GM23248 (cell line): ENCODE data around the gene PARD3B. TPM values are rescaled to one million over a fixed set of nuclear protein-coding genes. Genes with fewer than 3 reads are reported as not detected.

ENCODE experiments used
- DNase-seq: peaks from one replicate; pipeline ENCODE4 v3.0.0-alpha.2; 2015
- H2AFZ ChIP-seq: fragments of 200-600 bp; sonication (generic); 2 replicates; pipeline ENCODE4 v1.6.1; 2016; ENCODE audit warnings: antibody characterized with exemption
- H3F3A ChIP-seq: fragments of 200-600 bp; sonication (generic); 2 replicates; pipeline ENCODE4 v1.6.1; 2016; ENCODE audit warnings: mild to moderate bottlenecking, antibody characterized with exemption, mixed run types; ENCODE audit not compliant: insufficient read depth
- H3K27ac ChIP-seq: fragments of 200-600 bp; sonication (generic); 2 replicates; pipeline ENCODE4 v1.5.1; 2016; ENCODE audit warnings: mild to moderate bottlenecking
- H3K27me3 ChIP-seq: fragments of 200-600 bp; sonication (generic); replicated peaks from 2 replicates; pipeline ENCODE4 v1.6.1; 2016; ENCODE audit warnings: mild to moderate bottlenecking; ENCODE audit not compliant: insufficient read depth
- H3K36me3 ChIP-seq: fragments of 200-600 bp; sonication (generic); 2 replicates; pipeline ENCODE4 v1.6.1; 2016; ENCODE audit warnings: low read depth, mild to moderate bottlenecking
- H3K4me1 ChIP-seq: fragments of 200-600 bp; sonication (generic); 2 replicates; pipeline ENCODE4 v1.6.1; 2016; ENCODE audit warnings: mild to moderate bottlenecking; ENCODE audit not compliant: insufficient read depth
- H3K4me2 ChIP-seq: fragments of 200-600 bp; sonication (generic); one replicate; pipeline ENCODE4 v1.6.1; 2016; ENCODE audit warnings: mild to moderate bottlenecking; ENCODE audit not compliant: unreplicated experiment
- H3K4me3 ChIP-seq: fragments of 200-600 bp; sonication (generic); 2 replicates; pipeline ENCODE4 v1.5.1; 2016; ENCODE audit warnings: mild to moderate bottlenecking
- H3K79me2 ChIP-seq: fragments of 200-600 bp; sonication (generic); 2 replicates; pipeline ENCODE4 v1.6.1; 2016; ENCODE audit warnings: mild to moderate bottlenecking; ENCODE audit not compliant: insufficient read depth
- H3K9ac ChIP-seq: fragments of 200-600 bp; sonication (generic); 2 replicates; pipeline ENCODE4 v1.6.1; 2016; ENCODE audit warnings: mild to moderate bottlenecking
- H3K9me2 ChIP-seq: fragments of 200-600 bp; sonication (generic); 2 replicates; pipeline ENCODE4 v1.6.1; 2016; ENCODE audit warnings: mixed run types, mild to moderate bottlenecking, moderate library complexity; ENCODE audit not compliant: insufficient read depth
- H3K9me3 ChIP-seq: fragments of 200-600 bp; sonication (generic); one replicate; pipeline ENCODE4 v1.6.1; 2017; ENCODE audit warnings: low read depth
- H4K20me1 ChIP-seq: fragments of 200-600 bp; sonication (generic); 2 replicates; pipeline ENCODE4 v1.6.0; 2016; ENCODE audit not compliant: insufficient read depth
- EZH2 ChIP-seq: fragments of 200-600 bp; sonication (generic); IDR thresholded peaks from 2 replicates; pipeline ENCODE4 v1.6.1; 2018; ENCODE audit warnings: antibody characterized with exemption, mild to moderate bottlenecking; ENCODE audit not compliant: insufficient read depth, poor library complexity, severe bottlenecking
- EZH2phosphoT487 ChIP-seq: fragments of 200-600 bp; sonication (generic); IDR thresholded peaks from 2 replicates; pipeline ENCODE4 v1.6.1; 2018; ENCODE audit warnings: antibody characterized with exemption, moderate library complexity, mild to moderate bottlenecking, low read depth; ENCODE audit not compliant: insufficient read depth
- WGBS, 2 experiments: methylation state at CpG; one replicate each; pipeline ENCODE4 v1.1.6; 2015 to 2017; ENCODE audit warnings: low lambda C conversion rate in 2 of 2, low coverage in 1 of 2; ENCODE audit errors: missing lambda C conversion rate in 2 of 2; 5-methylcytosine and 5-hydroxymethylcytosine counted together
- in situ Hi-C: fragments of 300-500 bp; cut with MboI; formaldehyde crosslinking; loops from 2 replicates; pipeline ENCODE4 v1.15.0; 2020
- polyA plus RNA-seq: library from polyadenylated mRNA; unstranded; fragments of >200 nt; fragmentation: Nextera tagmentation; extraction: Ambion mirVana; gene quantifications from 2 replicates; pipeline ENCODE4 v1.2.1, GENCODE V29; 2016
- total RNA-seq: library from RNA; depleted of rRNA; stranded (reverse); fragments of >200 nt; shearing (Covaris generic); gene quantifications from 2 replicates; pipeline ENCODE4 v1.2.3, GENCODE V29; 2014

The PARD3B gene
- total and polyA plus RNA-seq, 2 experiments from 2014 or later, result 2.5 to 6.9 TPM

DNA sequence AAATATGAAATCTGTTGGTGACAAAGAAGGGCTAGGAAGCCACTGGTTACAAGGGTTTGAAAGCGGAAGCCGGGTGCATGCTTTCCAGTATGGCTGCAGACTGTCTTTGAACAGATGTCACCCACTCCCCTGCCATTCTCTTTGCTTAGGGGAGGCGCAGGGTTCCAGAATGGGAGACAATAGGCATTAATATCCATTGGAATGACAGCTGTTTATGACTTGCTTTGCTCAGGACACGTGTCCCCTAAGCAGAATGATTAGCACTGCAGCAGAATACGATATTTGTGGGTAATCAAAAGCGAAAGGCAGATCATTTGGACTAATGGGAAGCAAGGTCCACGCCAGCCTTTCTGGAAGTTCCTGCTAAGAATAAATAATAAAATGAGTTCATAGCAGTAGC is 1111.2 kb downstream of the PARD3B start:
- Histone ChIP-seq H3K4me2 (peak overlapping the region; percentile 22), H3K9me2 (no peaks in the 10 kb centered on the region), H3K79me2 (no peaks in the 10 kb centered on the region), H3F3A (peaks cover 51% of the 10 kb centered on the region), H3K9ac (no peak overlapping the region), H3K4me1 (peaks cover 55% of the 10 kb centered on the region), H2AFZ (0 out of 2 replicates have a peak overlapping the region, but pooled peaks have one; percentile 8), H3K36me3 (no peaks in the 10 kb centered on the region), H3K27ac (no peak overlapping the region), H3K27me3 (no peaks in the 10 kb centered on the region), H3K4me3 (no peak overlapping the region), H3K9me3 (no peaks in the 10 kb centered on the region), H4K20me1 (no peaks in the 10 kb centered on the region)
- in situ Hi-C loops, result no loop called here
- DNase-seq, result no peak
- TF ChIP-seq EZH2phosphoT487 (no peak), EZH2 (no peak)
- 21 to 24% methylated on average over 7 of the region's 7 CpGs for WGBS, 2 experiments

- H3F3A ChIP-seq, result peaks cover 55% of the 10 kb centered on the region
- in situ Hi-C loops, result no loop called here
- H2AFZ ChIP-seq, result 0 out of 2 replicates have a peak overlapping the region, but pooled peaks have one; percentile 8
- no peaks in the 10 kb centered on the region for H3K9me2 ChIP-seq
- H3K27ac ChIP-seq, result peak overlapping the region; percentile 44
- no peaks in the 10 kb centered on the region for H4K20me1 ChIP-seq
- peak overlapping the region; percentile 4; the same call in 1 of the 2 replicates for H3K9ac ChIP-seq
- no peak for TF ChIP-seq EZH2phosphoT487
- TF ChIP-seq EZH2, result no peak
- no peaks in the 10 kb centered on the region for H3K9me3 ChIP-seq
- no peaks in the 10 kb centered on the region for H3K79me2 ChIP-seq
- H3K4me2 ChIP-seq, result peak overlapping the region; percentile 59
- H3K36me3 ChIP-seq, result no peaks in the 10 kb centered on the region
- no peaks in the 10 kb centered on the region for H3K27me3 ChIP-seq
- 25 to 35% methylated on average over 4 of the region's 4 CpGs for WGBS, 2 experiments
- H3K4me1 ChIP-seq, result peaks cover 55% of the 10 kb centered on the region
- no peak overlapping the region for H3K4me3 ChIP-seq
- DNase-seq, result peak; percentile 46
These were observed 1111.7 kb downstream of the PARD3B start for GRCh38 chr2:205656941-205657340.

DNA sequence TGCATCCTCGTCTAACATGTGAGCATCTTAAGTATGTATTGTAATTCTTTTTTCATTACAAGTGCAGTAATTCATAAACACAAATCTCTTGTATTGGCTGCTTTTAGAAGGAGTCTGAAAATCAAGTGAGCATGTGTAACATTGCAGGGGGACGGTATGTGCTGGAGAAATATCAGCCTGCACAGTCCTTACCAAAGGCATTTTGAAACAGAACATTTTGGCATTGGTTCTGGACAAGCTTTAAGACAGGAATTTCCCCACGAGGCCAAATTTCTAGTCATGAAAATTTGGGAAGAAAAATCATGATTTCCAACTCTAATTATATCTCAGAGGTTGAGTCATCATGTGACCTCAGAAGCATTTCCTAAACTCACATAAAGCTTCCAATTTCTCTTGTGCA is 1112.3 kb downstream of the PARD3B start:
- 3% methylated on average over 3 of the region's 3 CpGs for WGBS, 2 experiments
- peak; percentile 89 for DNase-seq
- H3K27me3 ChIP-seq, result no peaks in the 10 kb centered on the region
- H3K27ac ChIP-seq, result peak overlapping the region; percentile 44
- no peaks in the 10 kb centered on the region for H4K20me1 ChIP-seq
- peak overlapping the region; percentile 4; the same call in 1 of the 2 replicates for H3K9ac ChIP-seq
- TF ChIP-seq EZH2 (no peak), EZH2phosphoT487 (no peak)
- H3F3A ChIP-seq, result peaks cover 55% of the 10 kb centered on the region
- peaks cover 55% of the 10 kb centered on the region for H3K4me1 ChIP-seq
- in situ Hi-C loops, result no loop called here
- H2AFZ ChIP-seq, result no peak overlapping the region
- H3K9me2 ChIP-seq, result no peaks in the 10 kb centered on the region
- no peak overlapping the region for H3K4me3 ChIP-seq
- no peaks in the 10 kb centered on the region for H3K79me2 ChIP-seq
- H3K4me2 ChIP-seq, result peak overlapping the region; percentile 59
- no peaks in the 10 kb centered on the region for H3K9me3 ChIP-seq
- H3K36me3 ChIP-seq, result no peaks in the 10 kb centered on the region

DNA sequence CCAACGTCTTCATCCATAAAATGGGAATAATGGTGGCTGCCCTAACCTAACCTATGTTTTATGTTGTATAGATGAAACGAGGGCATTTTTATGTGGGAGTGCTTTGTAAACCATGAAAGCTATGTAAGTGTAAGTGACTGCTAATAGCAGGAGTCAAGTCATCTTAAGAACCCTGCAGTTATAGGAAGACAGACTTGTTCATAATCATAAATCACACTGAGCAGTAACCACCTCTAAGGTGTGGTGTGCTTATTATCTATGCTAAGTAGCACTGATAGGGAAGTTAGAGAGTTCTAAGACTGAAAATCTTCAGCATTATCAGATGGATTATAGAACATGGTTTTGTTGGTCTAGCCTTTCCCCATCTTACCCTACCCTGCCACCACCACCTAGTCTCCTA is 1112.8 kb downstream of the PARD3B start:
- no peaks in the 10 kb centered on the region for H3K9me3 ChIP-seq
- H3F3A ChIP-seq, result peaks cover 55% of the 10 kb centered on the region
- H2AFZ ChIP-seq, result no peak overlapping the region
- no peaks in the 10 kb centered on the region for H3K9me2 ChIP-seq
- H4K20me1 ChIP-seq, result no peaks in the 10 kb centered on the region
- DNase-seq, result no peak
- WGBS, 2 experiments, result 37 to 40% methylated on average over 2 of the region's 2 CpGs
- no peaks in the 10 kb centered on the region for H3K36me3 ChIP-seq
- H3K4me3 ChIP-seq, result no peak overlapping the region
- in situ Hi-C loops, result no loop called here
- peak overlapping the region; percentile 49 for H3K4me2 ChIP-seq
- no peaks in the 10 kb centered on the region for H3K27me3 ChIP-seq
- no peak for TF ChIP-seq EZH2
- no peaks in the 10 kb centered on the region for H3K79me2 ChIP-seq
- H3K4me1 ChIP-seq, result peaks cover 55% of the 10 kb centered on the region
- H3K9ac ChIP-seq, result no peak overlapping the region
- peak overlapping the region; percentile 44 for H3K27ac ChIP-seq

DNA sequence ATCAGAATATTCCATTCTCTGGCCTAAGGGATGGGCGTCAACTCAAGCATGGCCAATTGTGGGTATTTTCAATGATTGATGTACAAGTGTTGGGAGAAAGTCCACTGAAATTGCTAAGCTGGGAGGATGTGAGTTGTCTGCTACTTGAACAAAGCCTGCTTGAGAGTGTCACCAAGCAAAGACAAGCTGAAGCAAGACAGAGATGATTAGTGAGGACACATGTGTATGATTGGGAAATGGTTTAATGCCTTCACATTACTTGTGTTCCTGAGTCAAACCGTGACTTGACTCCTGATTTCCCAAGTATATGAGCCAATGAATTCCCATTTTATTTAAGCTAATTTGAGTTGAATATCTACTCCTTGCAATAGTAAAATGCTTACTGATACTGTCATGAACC is 1113.3 kb downstream of the PARD3B start:
- H3K79me2 ChIP-seq, result no peaks in the 10 kb centered on the region
- 86 to 87% methylated on average over 2 of the region's 2 CpGs for WGBS, 2 experiments
- H3K27me3 ChIP-seq, result no peaks in the 10 kb centered on the region
- in situ Hi-C loops, result no loop called here
- no peak overlapping the region for H3K4me2 ChIP-seq
- TF ChIP-seq EZH2phosphoT487, result no peak
- H3K9me2 ChIP-seq, result no peaks in the 10 kb centered on the region
- H3F3A ChIP-seq, result peaks cover 55% of the 10 kb centered on the region
- no peak overlapping the region for H3K27ac ChIP-seq
- H3K9me3 ChIP-seq, result no peaks in the 10 kb centered on the region
- H3K4me3 ChIP-seq, result no peak overlapping the region
- no peaks in the 10 kb centered on the region for H3K36me3 ChIP-seq
- DNase-seq, result no peak
- H2AFZ ChIP-seq, result no peak overlapping the region
- peaks cover 55% of the 10 kb centered on the region for H3K4me1 ChIP-seq
- no peaks in the 10 kb centered on the region for H4K20me1 ChIP-seq
- H3K9ac ChIP-seq, result no peak overlapping the region
